Stimulated activated CD4-positive, alpha-beta T cell treated with anti-CD3 and anti-CD28 coated beads, Interleukin-12 subunit alpha, Interleukin-12 subunit beta, amount 100 ng/mL, for 48 hours (primary cell): Measurements from ENCODE around the gene ANKRD11.
"Not testable (repeated sequence)": the region's sequence is repeated elsewhere in the genome, so short reads cannot be mapped to it uniquely, and the experiment has no call there.

Experiments
- DNase-seq, 3 donors: peaks; one replicate each; pipeline ENCODE4 v3.0.0-alpha.2; 2020; ENCODE audit warnings: low read depth in 2 of 3, low spot score in 1 of 3

ANKRD11 gene

GRCh38 chr16:89386306-89387185, 103.8 kb downstream of the ANKRD11 start:
- DNase-seq = no peak

- DNase-seq = no peak
Measured at GRCh38 chr16:89385712-89386111, 104.6 kb downstream of the ANKRD11 start.

- no peak for DNase-seq
Measured at GRCh38 chr16:89384282-89384681, 106.1 kb downstream of the ANKRD11 start.

GRCh38 chr16:89383095-89384003, 107.0 kb downstream of the ANKRD11 start:
- DNase-seq = no peak

GRCh38 chr16:89382555-89382954, 107.8 kb downstream of the ANKRD11 start:
- not testable (repeated sequence) for DNase-seq

GRCh38 chr16:89381788-89382187, 108.6 kb downstream of the ANKRD11 start:
- DNase-seq = no peak

- no peak for DNase-seq
Measured at GRCh38 chr16:89380681-89381080, 109.7 kb downstream of the ANKRD11 start.

GRCh38 chr16:89378947-89379771, 111.2 kb downstream of the ANKRD11 start:
- DNase-seq = no peak

- no peak for DNase-seq
Measured at GRCh38 chr16:89377453-89377848, 112.9 kb downstream of the ANKRD11 start.

- no peak for DNase-seq
Measured at GRCh38 chr16:89376812-89377452, 113.4 kb downstream of the ANKRD11 start.

- DNase-seq = no peak
Measured at GRCh38 chr16:89375686-89376085, 114.7 kb downstream of the ANKRD11 start.

- DNase-seq = no peak
Measured at GRCh38 chr16:89375021-89375420, 115.3 kb downstream of the ANKRD11 start.

- no peak for DNase-seq
Measured at GRCh38 chr16:89374393-89374960, 115.9 kb downstream of the ANKRD11 start.

- DNase-seq = no peak
Measured at GRCh38 chr16:89373355-89374110, 116.8 kb downstream of the ANKRD11 start.

GRCh38 chr16:89371968-89372634, 118.3 kb downstream of the ANKRD11 start:
- DNase-seq = no peak

- no peak for DNase-seq
Measured at GRCh38 chr16:89371386-89371785, 119.0 kb downstream of the ANKRD11 start.

GRCh38 chr16:89370601-89371000, 119.8 kb downstream of the ANKRD11 start:
- no peak for DNase-seq

- no peak for DNase-seq
Measured at GRCh38 chr16:89370081-89370511, 120.3 kb downstream of the ANKRD11 start.
